Activated naive CD8-positive, alpha-beta T cell treated with anti-CD3 and anti-CD28 coated beads, Interleukin-2, amount 50 U/mL, for 16 hours (primary cell): ENCODE results near the gene IKBKG.
"Not testable (repeated sequence)": the region's sequence is repeated elsewhere in the genome, so short reads cannot be mapped to it uniquely, and the experiment has no call there.

Experiments used
- DNase-seq: peaks from one replicate; pipeline ENCODE4 v3.0.0-alpha.2; 2020; ENCODE audit warnings: low read depth, low spot score

The IKBKG gene

GRCh38 chrX:154525606-154526490, 21.6 kb upstream of the IKBKG start:
- no peak for DNase-seq

DNA sequence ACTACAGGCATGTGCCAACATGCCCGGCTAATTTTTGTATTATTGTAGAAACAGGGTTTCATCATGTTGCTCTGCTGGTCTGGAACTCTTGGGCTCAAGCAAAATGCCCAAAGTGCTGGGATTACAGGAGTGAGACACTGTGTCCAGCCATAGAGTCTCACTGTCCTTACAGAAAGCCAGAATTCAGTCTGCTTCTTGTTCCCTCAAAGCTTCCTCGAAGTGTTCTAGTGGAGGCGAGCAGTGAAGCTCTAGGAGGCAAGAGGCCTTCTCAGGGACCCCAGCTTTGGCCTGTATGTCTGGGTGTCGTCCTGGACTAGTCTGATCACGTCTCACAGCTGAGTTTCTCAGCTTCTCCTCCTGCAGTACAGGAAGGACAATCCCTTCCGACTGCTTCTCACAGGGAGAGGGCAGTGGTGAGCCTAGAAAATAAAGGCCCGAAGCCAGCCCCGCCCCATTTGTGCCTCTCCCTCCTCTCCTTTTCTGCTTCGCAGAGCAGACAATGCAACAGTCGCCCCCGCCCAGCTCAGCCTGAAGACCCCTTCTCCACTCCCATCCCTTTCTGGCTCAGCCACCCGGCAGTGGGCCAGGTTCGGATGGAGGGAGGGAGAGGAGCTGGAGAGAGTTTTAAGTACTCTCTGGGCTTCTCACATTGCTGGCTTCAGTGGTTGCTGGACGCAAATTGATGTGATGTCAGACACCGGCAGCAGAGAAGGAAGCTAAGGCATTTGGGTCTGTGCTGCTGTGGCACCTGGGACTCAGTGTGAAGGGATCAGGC, 20.3 kb upstream of the IKBKG start:
- DNase-seq: no peak

DNA sequence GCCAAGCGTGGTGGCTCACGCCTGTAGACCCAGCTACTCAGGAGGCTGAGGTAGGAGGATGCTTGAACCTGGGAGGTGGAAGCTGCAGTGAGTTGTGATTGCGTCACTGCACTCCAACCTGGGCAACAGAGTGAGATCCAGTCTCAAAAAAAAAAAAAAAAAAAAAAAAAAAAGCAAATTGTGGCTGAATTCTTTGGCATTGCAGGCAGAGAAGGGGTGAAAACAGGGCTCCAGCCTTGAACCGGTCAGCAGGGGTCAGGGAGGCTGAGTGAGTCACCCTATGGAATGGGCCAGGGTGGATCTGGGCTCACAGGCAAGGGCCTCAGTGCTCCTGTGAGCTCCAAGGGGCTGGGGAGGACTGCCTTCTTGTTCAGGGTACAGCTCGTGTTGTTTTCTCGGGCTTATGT, 18.2 kb upstream of the IKBKG start:
- no peak for DNase-seq

DNA sequence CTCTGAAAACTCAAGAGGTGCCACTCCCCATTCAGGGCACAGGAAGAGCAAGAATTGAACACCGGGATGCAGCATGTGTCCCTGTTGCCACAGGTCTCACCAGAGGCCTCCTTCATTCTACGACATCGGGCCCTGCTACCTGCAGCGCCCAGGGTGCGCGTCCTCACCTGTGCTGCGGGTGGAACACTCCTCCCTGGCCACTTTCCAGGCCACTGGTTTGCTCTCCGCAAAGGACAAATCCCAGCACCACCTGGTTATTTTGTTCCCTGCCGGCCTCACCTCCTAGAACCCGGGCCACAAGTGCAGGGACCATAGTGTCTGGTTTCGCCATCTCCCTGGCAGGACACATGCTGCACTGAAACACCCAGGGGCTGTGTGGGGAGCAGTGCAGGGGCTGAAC, 17.1 kb upstream of the IKBKG start:
- no peak for DNase-seq

DNA sequence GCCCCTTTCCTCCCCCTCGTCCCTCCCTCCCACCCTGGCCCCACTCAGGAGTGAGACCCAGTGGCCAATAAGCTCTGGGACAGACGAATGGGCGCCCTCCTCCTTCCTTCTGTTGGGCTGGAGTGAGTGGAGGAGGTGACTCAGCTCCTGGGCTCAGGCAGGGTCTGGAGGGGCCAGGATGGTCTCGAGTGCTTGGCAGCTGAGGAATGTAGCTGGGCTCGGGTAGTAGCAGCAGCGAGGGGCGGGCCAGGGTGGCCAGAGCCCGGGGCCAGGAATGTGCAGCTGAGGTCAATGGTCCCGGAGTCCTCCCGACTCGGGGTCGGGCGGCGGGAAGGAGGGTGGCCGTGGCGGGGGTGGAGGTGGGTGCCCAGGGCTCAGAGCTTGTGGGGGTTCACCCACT, 15.8 kb upstream of the IKBKG start:
- no peak for DNase-seq

DNA sequence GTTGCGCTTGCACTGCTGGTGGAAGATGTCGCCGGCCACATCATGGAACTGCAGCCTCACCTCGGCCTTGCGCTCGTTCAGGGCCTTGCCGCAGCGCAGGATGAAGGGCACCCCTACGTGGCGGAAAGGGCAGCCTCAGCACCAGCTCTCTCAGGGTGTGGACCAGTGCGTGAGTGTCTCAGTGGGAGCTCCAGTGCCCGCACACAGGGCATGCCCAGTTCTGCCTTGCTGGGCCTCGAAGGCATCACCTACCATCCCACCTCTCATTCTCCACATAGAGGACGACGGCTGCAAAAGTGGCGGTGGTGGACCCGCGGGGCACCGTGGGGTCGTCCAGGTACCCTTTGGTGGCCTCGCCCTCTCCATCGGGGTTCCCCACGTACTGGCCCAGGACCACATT, 14.7 kb upstream of the IKBKG start:
- no peak for DNase-seq

GRCh38 chrX:154534526-154535322, 12.7 kb upstream of the IKBKG start:
- DNase-seq: peak; percentile 67

GRCh38 chrX:154535892-154536291, 11.5 kb upstream of the IKBKG start:
- DNase-seq: no peak

DNA sequence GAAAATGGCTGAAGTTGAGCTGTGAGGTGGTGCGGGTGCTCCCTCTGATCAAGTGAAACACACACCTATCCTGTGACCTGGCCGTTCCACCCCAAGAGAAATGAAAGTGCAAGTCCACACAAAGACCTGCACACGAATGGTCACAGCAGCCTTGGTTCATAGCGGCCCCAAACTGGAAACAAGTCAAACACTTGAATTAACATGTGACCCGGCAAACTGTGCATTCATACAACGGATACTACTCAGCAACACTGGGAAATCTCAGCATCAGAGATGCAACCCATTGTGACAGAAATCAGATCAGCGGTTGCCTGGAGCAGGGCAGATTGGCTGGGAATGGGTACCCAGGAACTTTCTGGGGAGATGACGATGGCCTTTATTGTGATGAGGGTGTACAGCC, 8.3 kb upstream of the IKBKG start:
- DNase-seq: no peak

GRCh38 chrX:154540365-154540764, 7.1 kb upstream of the IKBKG start:
- DNase-seq: not testable (repeated sequence)

GRCh38 chrX:154540897-154541535, 6.4 kb upstream of the IKBKG start:
- no peak for DNase-seq

DNA sequence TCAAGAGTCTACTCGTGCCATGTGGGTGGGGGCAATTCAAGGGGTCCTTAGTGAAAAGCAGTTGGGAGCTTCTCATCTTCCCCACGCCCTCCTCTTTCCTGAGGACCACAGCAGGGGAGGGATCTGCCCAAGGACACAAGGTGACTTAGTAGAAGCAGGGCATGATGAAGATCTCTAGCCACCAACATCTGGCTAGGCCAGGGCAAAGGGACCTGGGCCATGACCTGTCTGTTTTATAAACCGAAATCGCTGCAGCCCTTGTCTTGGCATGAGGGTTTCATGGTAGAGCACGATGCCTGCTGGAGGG, 5.9 kb upstream of the IKBKG start:
- no peak for DNase-seq

DNA sequence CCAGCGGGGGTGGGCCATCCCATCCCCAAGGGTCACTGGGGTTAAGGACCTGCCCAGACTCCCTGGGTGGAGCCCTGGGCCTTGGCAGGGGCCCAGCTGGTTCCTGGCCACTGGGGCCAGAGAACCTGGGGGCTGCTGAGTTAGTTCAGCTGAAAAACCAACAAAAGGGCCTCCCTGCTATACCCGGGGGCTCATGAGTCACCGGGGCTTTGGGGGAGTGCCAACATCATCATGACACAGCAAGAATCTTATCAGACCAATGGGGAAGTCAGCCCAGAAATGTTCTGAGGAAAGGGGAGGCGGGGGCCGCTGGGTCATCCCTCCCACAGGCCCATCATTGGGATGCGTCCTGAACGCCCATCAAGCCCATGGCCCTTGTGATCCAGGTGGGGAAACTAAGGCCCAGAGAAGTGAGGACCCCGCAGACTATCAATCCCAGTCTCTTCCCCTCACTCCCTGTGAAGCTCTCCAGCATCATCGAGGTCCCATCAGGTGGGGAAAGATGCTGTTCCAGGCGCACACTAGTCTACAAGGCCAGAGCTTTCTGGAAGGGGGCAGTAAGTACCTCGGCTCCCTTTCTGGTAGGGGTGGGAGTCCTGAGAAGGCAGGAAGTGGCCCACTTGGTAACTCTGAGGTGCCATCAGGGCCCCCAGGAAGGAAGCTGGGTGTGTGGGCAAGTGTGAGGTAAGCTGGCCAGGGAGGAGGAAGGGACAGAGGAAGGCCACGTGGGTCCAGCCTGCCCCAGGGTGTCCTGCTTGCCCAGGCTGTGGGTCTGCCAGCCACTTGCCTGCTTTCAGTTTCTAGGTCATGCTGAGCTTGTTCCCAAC, 5.3 kb upstream of the IKBKG start:
- DNase-seq: peak; percentile 30

DNA sequence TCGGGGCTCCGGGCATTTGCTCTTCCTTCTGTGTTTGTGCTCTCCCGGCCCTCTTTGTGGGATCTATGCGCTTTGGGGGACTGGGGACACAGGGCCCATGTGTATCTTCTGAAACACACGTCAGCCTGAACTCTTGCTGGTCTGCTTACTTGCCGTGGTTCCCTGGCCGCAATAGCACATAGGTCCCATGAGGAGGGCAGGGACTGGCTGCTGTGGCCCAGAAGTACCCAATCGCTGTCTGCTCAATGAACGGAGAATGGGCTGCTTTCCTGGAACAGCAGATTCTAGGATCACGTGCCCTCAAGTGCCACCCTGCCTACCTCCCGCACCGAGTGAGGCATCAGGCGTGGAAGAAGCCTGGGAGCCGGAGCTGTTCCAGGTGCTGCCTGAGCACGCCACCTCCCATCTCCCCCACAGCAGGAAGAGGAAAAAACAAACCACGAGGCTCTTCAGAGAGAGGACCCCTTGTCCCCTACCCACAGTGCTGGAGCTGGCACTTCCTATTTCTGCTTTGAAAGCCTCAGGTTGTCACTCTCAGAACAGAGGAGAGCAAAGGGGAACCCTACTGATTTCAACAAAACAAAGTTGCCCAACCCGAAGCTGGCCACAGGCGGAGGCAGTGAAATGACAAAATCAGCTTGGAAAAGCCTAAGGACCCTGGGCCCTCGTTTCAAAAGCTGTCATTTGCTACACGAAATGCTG, 4.5 kb upstream of the IKBKG start:
- DNase-seq: no peak

GRCh38 chrX:154545673-154546274, 1.6 kb upstream of the IKBKG start:
- no peak for DNase-seq

GRCh38 chrX:154546354-154547244, 821 bp upstream of the IKBKG start, which contains the start of gene G6PD:
Gene G6PD, minus strand, starts transcription at chrX:154546846. Its CDS starts 691 bp downstream, at chrX:154546155.
- peak; percentile 46 for DNase-seq

GRCh38 chrX:154548028-154548316, 552 bp downstream of the IKBKG start:
- no peak for DNase-seq

DNA sequence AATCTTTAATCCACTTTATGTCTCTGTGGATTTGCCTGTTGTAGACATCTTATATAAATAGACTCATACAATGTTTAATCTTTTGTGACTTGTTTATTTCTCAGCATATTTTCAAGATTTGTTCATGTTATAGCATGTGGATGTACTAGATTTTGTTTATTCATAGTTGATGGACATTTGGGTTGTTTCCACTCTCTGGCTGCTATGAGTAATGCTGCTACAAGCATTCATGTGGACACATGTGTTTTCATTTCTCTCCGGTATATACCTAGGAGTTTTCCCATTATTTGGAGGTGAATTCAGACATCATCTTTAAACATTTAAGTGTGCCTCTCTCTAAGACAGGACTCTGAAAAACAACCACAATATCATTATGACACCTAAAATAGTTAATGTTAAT, 2.3 kb downstream of the IKBKG start:
- no peak for DNase-seq
